ENCODE results near the gene FXYD5.

Gene FXYD5

GRCh38 chr19:35142606-35143230 lies 11.8 kb upstream of the FXYD5 start:
- TF ChIP-seq CTCF (IDR thresholded peaks at IDR 0.05; ENCODE audit: low read depth, low read length, missing control alignments) = peak; percentile 45
- H3K4me3 ChIP-seq (replicated peaks; ENCODE audit: low read depth, low read length) = no peak overlapping the region
- DNase-seq (ENCODE audit: extremely low read depth, low read depth) = no peak

GRCh38 chr19:35143231-35143715 lies 11.3 kb upstream of the FXYD5 start, which contains the start of gene FXYD7:
TSS of gene FXYD7 (plus strand) at chr19:35143255. CDS start at chr19:35143334, 79 bp downstream.
- DNase-seq (ENCODE audit: extremely low read depth, low read depth) = no peak
- no peak for TF ChIP-seq CTCF (IDR thresholded peaks at IDR 0.05; ENCODE audit: low read depth, low read length, missing control alignments)
- no peak within 1 kb of the TSS for H3K4me3 ChIP-seq (replicated peaks; ENCODE audit: low read depth, low read length)

GRCh38 chr19:35143818-35144217 lies 10.7 kb upstream of the FXYD5 start:
- H3K4me3 ChIP-seq (replicated peaks; ENCODE audit: low read depth, low read length) = no peak overlapping the region
- TF ChIP-seq CTCF (IDR thresholded peaks at IDR 0.05; ENCODE audit: low read depth, low read length, missing control alignments) = no peak
- no peak for DNase-seq (ENCODE audit: extremely low read depth, low read depth)

- H3K4me3 ChIP-seq (replicated peaks; ENCODE audit: low read depth, low read length) = no peak overlapping the region
- no peak for DNase-seq (ENCODE audit: extremely low read depth, low read depth)
- TF ChIP-seq CTCF (IDR thresholded peaks at IDR 0.05; ENCODE audit: low read depth, low read length, missing control alignments) = no peak
These were observed 10.3 kb upstream of the FXYD5 start for GRCh38 chr19:35144259-35144599.

- no peak for DNase-seq (ENCODE audit: extremely low read depth, low read depth)
- H3K4me3 ChIP-seq (replicated peaks; ENCODE audit: low read depth, low read length) = no peak overlapping the region
- TF ChIP-seq CTCF (IDR thresholded peaks at IDR 0.05; ENCODE audit: low read depth, low read length, missing control alignments) = no peak
These were observed 9.7 kb upstream of the FXYD5 start for GRCh38 chr19:35144600-35145436.

- no peak for DNase-seq (ENCODE audit: extremely low read depth, low read depth)
- no peak for TF ChIP-seq CTCF (IDR thresholded peaks at IDR 0.05; ENCODE audit: low read depth, low read length, missing control alignments)
- H3K4me3 ChIP-seq (replicated peaks; ENCODE audit: low read depth, low read length) = no peak overlapping the region
These were observed 7.6 kb upstream of the FXYD5 start for GRCh38 chr19:35146746-35147459.
